Head of caudate nucleus (tissue), 42 donors: Measurements from ENCODE around the gene ATP5ME.
"Not testable (repeated sequence)": the region's sequence is repeated elsewhere in the genome, so short reads cannot be mapped to it uniquely, and the experiment has no call there.

Experiments used
- DNase-seq, 42 donors: peaks; one replicate each; pipeline versions ENCODE4 v3.0.0 to v3.0.0-alpha.2; 2020 to 2021; ENCODE audit warnings: mixed read lengths in 7 of 42
- intact Hi-C: fragments of 100-400 bp; cut with DNase I; formaldehyde crosslinking; loops from one replicate; pipeline ENCODE4 v1.15.0; 2022

ATP5ME gene

GRCh38 chr4:706083-706633 is 32.1 kb upstream of the ATP5ME start:
- intact Hi-C loops, DNase-seq: not testable (repeated sequence)

- peak; percentile 82 to 97 (median 95) for DNase-seq
- intact Hi-C loops: no loop called here
Measured at GRCh38 chr4:705278-706082, 31.4 kb upstream of the ATP5ME start, which contains the start of gene PCGF3. PCGF3 (plus strand) TSS chr4:705832; CDS start chr4:733681, 27,849 bp downstream.

GRCh38 chr4:704971-705277 is 30.8 kb upstream of the ATP5ME start:
- DNase-seq: no peak
- intact Hi-C loops: no loop called here

- no peak for DNase-seq
- intact Hi-C loops: no loop called here
Measured at GRCh38 chr4:704198-704891, 30.3 kb upstream of the ATP5ME start.

- no peak for DNase-seq
- intact Hi-C loops: no loop called here
Measured at GRCh38 chr4:703336-704197, 29.5 kb upstream of the ATP5ME start.

GRCh38 chr4:702618-703048 is 28.6 kb upstream of the ATP5ME start:
- DNase-seq: peak in 3 of 42 donors; percentile 7 to 30 (median 27)
- intact Hi-C loops: no loop called here

GRCh38 chr4:700587-701264 is 26.6 kb upstream of the ATP5ME start:
- no peak for DNase-seq
- intact Hi-C loops: no loop called here

- intact Hi-C loops: no loop called here
- no peak for DNase-seq
Measured at GRCh38 chr4:699816-700580, 25.9 kb upstream of the ATP5ME start.

- not testable (repeated sequence) for DNase-seq
Measured at GRCh38 chr4:694341-694940, 20.4 kb upstream of the ATP5ME start.

GRCh38 chr4:692771-693554 is 18.9 kb upstream of the ATP5ME start:
- intact Hi-C loops: no loop called here
- DNase-seq: no peak

More at GRCh38 chr4:694341-694940, 20.4 kb upstream of the ATP5ME start:
- intact Hi-C loops: not testable (repeated sequence)

GRCh38 chr4:689723-690122 is 15.6 kb upstream of the ATP5ME start:
- peak in 1 of 42 donors; percentile 27 for DNase-seq
- intact Hi-C loops: no loop called here

- DNase-seq: peak in 1 of 42 donors; percentile 28
Measured at GRCh38 chr4:688854-689681, 15.0 kb upstream of the ATP5ME start, which contains the start of gene SLC49A3. SLC49A3 (minus strand) TSS chr4:689151; CDS start chr4:689127, 24 bp downstream.

GRCh38 chr4:687971-688853 is 14.1 kb upstream of the ATP5ME start:
- intact Hi-C loops: no loop called here
- DNase-seq: no peak

More at GRCh38 chr4:688854-689681, 15.0 kb upstream of the ATP5ME start, which contains the start of gene SLC49A3:
- intact Hi-C loops: no loop called here
